HEK293T (cell line): ENCODE results near the gene CDH2.
A peak's percentile ranks its signal among the peaks of the same experiment; 100 is the strongest.

ENCODE experiments used
- CTCF ChIA-PET: fragments of 350-600 bp; formaldehyde crosslinking; extraction: SDS; loops from one replicate; lab custom pipeline; 2021; ENCODE audit warnings: antibody characterized with exemption, inconsistent platforms; lab: Yijun Ruan, JAX
- POLR2A ChIA-PET: fragments of 350-600 bp; formaldehyde crosslinking; extraction: SDS; loops from one replicate; lab custom pipeline; 2020; ENCODE audit warnings: antibody characterized with exemption, inconsistent platforms; lab: Yijun Ruan, JAX
- DNase-seq: peaks from one replicate; pipeline ENCODE4 v3.0.0; 2012; ENCODE audit warnings: mixed read lengths; ENCODE audit errors: extremely low spot score
- ARNT ChIP-seq: fragments of 450-650 bp; IDR thresholded peaks from 2 replicates; pipeline ENCODE4 v1.6.1; 2017; ENCODE audit warnings: mild to moderate bottlenecking
- BHLHE40 ChIP-seq: fragments of 450-650 bp; IDR thresholded peaks from 2 replicates; pipeline ENCODE4 v1.6.1; 2016; ENCODE audit warnings: mild to moderate bottlenecking, moderate library complexity, borderline replicate concordance
- CTBP1 ChIP-seq: fragments of 450-650 bp; IDR thresholded peaks from 2 replicates; pipeline ENCODE4 v1.6.1; 2016; ENCODE audit warnings: borderline replicate concordance
- ELF4 ChIP-seq: fragments of 450-650 bp; IDR thresholded peaks from 2 replicates; pipeline ENCODE4 v1.6.1; 2017; ENCODE audit warnings: antibody characterized with exemption
- FOXA1 ChIP-seq: fragments of 450-650 bp; IDR thresholded peaks from 2 replicates; pipeline ENCODE4 v1.6.1; 2016; ENCODE audit warnings: mild to moderate bottlenecking
- FOXK2 ChIP-seq: fragments of 450-650 bp; IDR thresholded peaks from 2 replicates; pipeline ENCODE4 v1.6.1; 2016; ENCODE audit warnings: mild to moderate bottlenecking
- FOXM1 ChIP-seq: fragments of 450-650 bp; IDR thresholded peaks from 2 replicates; pipeline ENCODE4 v1.6.1; 2017; ENCODE audit warnings: mild to moderate bottlenecking, borderline replicate concordance
- HDGF ChIP-seq: fragments of 450-650 bp; IDR thresholded peaks from 2 replicates; pipeline ENCODE4 v1.6.1; 2017; ENCODE audit warnings: antibody characterized with exemption, borderline replicate concordance
- L3MBTL2 ChIP-seq: fragments of 450-650 bp; conservative IDR thresholded peaks from 2 replicates; pipeline ENCODE4 v1.6.1; 2016; ENCODE audit warnings: mild to moderate bottlenecking
- LEF1 ChIP-seq: fragments of 450-650 bp; IDR thresholded peaks from 2 replicates; pipeline ENCODE4 v1.6.1; 2017; ENCODE audit warnings: mild to moderate bottlenecking, borderline replicate concordance
- NFRKB ChIP-seq: fragments of 450-650 bp; IDR thresholded peaks from 2 replicates; pipeline ENCODE4 v1.6.1; 2016; ENCODE audit warnings: mild to moderate bottlenecking, moderate library complexity
- SP1 ChIP-seq: fragments of 450-650 bp; IDR thresholded peaks from 2 replicates; pipeline ENCODE4 v1.6.1; 2017
- SUZ12 ChIP-seq: fragments of 450-650 bp; IDR thresholded peaks from 2 replicates; pipeline ENCODE4 v1.6.1; 2016; ENCODE audit warnings: mild to moderate bottlenecking
- TARDBP ChIP-seq: fragments of 450-650 bp; IDR thresholded peaks from 2 replicates; pipeline ENCODE4 v1.6.1; 2016
- ZNF384 ChIP-seq: fragments of 450-650 bp; IDR thresholded peaks from 2 replicates; pipeline ENCODE4 v1.6.1; 2016
- TF ChIP-seq, protein P1 (sequence below): fragments of 450-650 bp; IDR thresholded peaks from 2 replicates; pipeline ENCODE4 v1.6.1; 2016

Gene CDH2

DNA sequence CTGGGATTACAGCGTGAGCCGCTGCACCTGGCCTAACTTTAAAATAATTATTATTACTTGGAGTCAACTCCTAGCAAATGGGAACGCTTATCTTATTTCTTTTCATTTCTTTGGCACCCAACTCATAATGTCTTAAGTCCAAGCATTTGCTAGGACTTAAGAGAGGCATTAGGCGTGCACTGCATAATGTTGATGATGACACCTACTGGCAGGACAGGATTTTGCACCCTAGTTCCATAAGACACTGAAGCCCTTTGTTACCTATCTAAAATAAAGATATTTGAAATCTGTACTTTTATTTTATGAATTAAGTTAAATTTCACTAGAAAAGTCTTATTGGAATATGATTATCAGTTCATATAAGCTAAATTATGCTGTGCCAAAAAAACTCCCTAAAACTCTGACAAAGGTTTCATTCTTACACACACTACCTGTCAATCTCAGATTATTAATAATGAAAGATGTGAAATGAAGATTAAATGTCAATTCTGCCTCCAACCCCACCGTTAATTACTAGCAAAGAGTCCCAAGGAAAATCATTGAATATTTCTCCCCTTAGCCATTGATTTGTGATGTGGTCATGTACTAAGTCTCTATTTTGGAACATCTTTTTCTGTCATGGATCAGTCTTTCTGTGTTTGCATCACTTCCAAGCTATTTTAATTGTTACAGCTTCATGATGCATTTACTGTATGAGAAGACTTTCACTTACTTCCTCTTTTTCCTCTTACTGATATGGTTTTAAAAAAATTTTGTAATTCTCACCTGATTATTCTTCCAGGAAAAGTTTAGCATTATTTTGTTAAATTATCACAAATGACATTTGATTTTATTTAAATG, 12.7 kb upstream of the CDH2 start:
- peak; percentile 50 for DNase-seq
- TF ChIP-seq TARDBP (no peak), LEF1 (no peak)
- ChIA-PET CTCF (no interaction called here), POLR2A (no interaction called here)

DNA sequence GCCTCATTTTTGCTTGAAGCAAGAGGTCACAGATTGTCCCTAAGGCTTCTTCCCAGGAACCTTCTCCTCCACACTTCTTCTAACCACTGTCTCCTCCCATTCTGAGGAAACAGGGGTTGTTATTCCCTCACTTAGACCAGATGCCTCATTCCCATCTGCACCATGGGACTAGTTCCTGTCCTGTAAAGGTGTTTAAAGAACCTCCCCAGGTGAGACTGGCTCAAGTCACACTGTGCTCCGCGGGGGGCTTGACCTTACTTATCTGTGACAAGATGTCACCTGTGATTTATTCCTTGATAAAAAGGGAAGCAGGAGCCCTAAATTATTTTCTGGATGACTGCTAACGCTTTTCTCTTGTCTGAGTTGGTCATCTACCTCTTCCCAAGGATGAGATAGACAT, 8.2 kb upstream of the CDH2 start:
- ChIA-PET CTCF (no interaction called here), POLR2A (no interaction called here)
- no peak for TF ChIP-seq FOXK2
- TF ChIP-seq NFRKB = no peak
- TF ChIP-seq ARNT = no peak
- no peak for TF ChIP-seq FOXA1
- no peak for TF ChIP-seq CTBP1
- no peak for TF ChIP-seq ELF4
- TF ChIP-seq HDGF = no peak
- TF ChIP-seq L3MBTL2 = no peak
- TF ChIP-seq BHLHE40 = no peak
- TF ChIP-seq SUZ12 = no peak

DNA sequence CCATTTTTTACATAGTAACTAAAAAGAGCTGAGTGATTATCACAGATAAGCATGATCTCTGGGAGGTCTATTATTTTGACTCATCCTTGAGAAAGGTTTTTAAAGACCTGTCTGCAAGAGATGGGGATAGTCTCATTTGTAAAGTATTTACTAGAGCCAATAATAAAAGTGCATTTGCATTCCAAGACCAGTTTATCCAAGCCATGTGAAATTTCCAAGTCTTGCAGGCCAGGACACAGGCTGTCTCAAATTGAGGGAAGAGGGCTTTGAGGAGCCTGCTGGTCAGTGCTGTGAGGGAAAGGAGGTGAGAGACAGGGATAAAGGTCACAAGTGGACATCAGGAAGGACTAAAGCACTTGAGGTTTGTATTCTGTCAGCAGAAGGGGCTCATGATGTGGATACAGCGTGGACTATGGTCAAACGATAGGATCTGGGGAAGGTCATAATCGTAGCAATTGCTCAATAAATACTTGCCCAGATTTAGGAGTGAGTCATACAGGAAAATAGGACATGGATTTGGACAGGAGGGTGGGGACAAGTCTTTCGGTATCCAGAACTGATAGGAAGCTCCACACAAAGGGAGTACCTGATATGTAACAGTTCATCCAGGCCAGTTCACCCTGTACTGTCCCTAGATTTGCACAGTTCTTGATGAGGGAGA, 6.6 kb upstream of the CDH2 start:
- ChIA-PET CTCF (no interaction called here), POLR2A (no interaction called here)
- no peak for TF ChIP-seq BHLHE40
- no peak for TF ChIP-seq SP1
- TF ChIP-seq FOXA1 = no peak
- TF ChIP-seq ELF4 = no peak
- no peak for TF ChIP-seq ZNF384
- no peak for TF ChIP-seq FOXK2
- no peak for DNase-seq

More for the DNA sequence above, 8.2 kb upstream of the CDH2 start:
- DNase-seq = no peak

DNA sequence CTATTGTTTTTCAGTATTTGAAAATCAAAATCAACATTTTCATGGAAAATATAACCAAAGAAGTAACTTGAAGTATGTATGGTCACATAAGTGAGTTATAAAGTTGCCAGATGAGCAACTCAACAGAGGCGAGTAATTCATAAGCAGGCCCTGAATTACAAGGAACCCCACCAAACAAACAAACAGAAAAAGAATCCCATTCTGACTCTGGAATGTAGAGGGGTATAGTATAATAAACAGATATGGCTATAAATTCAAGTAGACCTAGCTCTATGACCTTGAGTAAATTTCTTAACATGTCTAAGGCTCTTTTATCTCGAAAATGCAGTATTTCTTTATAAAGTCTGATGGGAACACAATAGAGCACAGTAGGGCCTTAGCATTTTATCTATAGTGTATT, 4.7 kb upstream of the CDH2 start:
- ChIA-PET POLR2A (no interaction called here), CTCF (no interaction called here)
- TF ChIP-seq ELF4 = no peak
- no peak for TF ChIP-seq SP1
- TF ChIP-seq FOXK2 = no peak
- no peak for TF ChIP-seq FOXA1
- no peak for TF ChIP-seq BHLHE40
- TF ChIP-seq ZNF384 = no peak
- no peak for DNase-seq

DNA sequence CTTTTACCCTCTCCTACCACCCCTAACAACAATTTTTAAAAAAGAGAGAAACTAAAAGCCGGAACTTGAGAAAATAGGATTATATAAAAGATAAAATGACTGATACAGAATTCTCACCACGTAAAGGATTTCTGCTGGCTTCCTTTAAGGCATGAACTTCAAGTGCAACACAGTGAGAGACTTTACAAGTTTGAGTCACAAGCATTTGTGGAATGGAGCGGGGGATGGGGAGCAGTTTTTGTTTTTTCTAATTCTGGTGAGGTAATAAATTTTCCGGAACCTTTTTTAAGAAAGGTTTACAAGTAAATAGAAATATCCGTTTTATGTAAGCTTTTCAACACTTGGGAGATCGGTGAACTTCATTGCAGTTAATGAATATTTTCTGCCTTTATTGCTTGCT, 1.8 kb upstream of the CDH2 start:
- no peak for TF ChIP-seq CTBP1
- no peak for TF ChIP-seq LEF1
- TF ChIP-seq L3MBTL2 = no peak
- no peak for TF ChIP-seq FOXA1
- TF ChIP-seq SP1 = no peak
- TF ChIP-seq BHLHE40 = no peak
- no peak for TF ChIP-seq HDGF
- TF ChIP-seq SUZ12 = no peak
- TF ChIP-seq, protein P1, sequence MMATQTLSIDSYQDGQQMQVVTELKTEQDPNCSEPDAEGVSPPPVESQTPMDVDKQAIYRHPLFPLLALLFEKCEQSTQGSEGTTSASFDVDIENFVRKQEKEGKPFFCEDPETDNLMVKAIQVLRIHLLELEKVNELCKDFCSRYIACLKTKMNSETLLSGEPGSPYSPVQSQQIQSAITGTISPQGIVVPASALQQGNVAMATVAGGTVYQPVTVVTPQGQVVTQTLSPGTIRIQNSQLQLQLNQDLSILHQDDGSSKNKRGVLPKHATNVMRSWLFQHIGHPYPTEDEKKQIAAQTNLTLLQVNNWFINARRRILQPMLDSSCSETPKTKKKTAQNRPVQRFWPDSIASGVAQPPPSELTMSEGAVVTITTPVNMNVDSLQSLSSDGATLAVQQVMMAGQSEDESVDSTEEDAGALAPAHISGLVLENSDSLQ = no peak
- no peak for TF ChIP-seq ARNT
- TF ChIP-seq TARDBP = no peak
- no peak for TF ChIP-seq NFRKB
- no peak for TF ChIP-seq ELF4
- no peak for TF ChIP-seq ZNF384
- TF ChIP-seq FOXM1 = no peak
- no peak for TF ChIP-seq FOXK2
- CTCF ChIA-PET = no interaction called here

DNA sequence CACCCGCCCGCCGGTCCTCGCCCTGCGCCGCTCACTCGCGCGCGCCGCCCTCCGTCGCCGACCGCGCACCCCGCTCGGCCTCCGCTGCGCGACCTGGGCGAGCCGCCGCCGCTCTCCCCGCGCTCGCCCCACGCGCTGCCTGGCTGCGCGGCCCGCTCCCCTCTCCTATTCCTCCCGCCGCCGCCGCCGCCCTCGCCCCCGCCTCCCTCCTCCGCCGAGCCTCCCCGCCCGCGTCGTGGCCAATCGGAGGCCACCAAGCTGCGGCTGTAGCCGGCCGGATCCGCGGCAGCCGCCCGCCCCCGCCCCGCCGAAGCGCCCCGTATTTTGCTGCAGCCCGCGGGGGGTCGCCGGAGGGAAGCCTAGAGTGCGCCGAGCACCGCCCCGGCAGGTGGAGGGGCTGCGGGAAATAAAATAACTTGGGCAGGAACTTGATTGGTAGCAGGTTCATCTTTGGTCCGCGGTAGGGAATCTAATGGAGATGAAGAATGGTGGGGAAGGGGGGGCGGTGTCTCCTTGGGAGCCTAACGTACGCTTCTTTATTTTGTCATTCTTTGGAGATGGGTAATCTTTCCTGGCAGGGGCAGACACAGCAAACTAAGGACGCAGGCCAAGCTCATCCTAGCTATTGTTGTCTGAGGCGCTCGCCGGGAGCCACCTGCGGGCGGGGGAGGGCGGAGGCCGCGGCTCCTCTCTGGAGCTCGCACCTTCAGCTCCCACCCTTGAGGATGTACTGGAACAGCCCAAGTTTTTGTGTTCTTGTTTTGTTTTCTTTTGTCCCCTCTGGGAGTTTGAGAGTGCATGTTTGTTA, 1.1 kb upstream of the CDH2 start:
- TF ChIP-seq ELF4 (no peak), SUZ12 (no peak), LEF1 (no peak), NFRKB (no peak), ARNT (peak; percentile 42; the same call in 1 of the 2 replicates), ZNF384 (no peak), FOXA1 (no peak), FOXM1 (peak; percentile 10; the same call in 1 of the 2 replicates)
- peak; percentile 74 for DNase-seq
- ChIA-PET CTCF (no interaction called here), POLR2A (interaction anchor here (1.1 to 1.4 kb wide), 4 partner anchors 10 to 93 kb away, joined by 3 to 5 read pairs (median 3); no protein-coding TSS in a partner anchor)

More for the DNA sequence above, 1.8 kb upstream of the CDH2 start:
- DNase-seq = no peak
- POLR2A ChIA-PET = no interaction called here

DNA sequence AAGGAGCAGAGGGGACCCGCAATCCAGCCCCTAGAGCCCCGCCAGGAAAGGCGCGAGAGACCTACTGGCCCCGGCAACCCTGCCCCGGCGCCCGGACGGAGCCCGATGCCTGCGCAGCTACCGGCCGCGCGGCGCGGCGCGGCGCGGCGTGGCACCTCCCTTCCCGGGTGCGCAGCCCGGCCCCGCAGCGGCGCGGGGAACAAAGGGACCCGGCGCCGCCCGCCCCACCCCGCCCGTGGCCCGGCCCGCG, 307 bp downstream of the CDH2 start:
- peak; percentile 17 for DNase-seq
- ChIA-PET POLR2A (interaction anchor here (0.5 to 1.5 kb wide), 8 partner anchors 14 to 423 kb away, joined by 3 to 5 read pairs (median 3); no protein-coding TSS in a partner anchor), CTCF (no interaction called here)
- TF ChIP-seq HDGF (no peak), TARDBP (no peak), FOXA1 (no peak), NFRKB (no peak), ZNF384 (no peak), FOXK2 (no peak), L3MBTL2 (no peak), ELF4 (no peak), SP1 (no peak), ARNT (no peak), LEF1 (no peak), BHLHE40 (no peak), SUZ12 (no peak), CTBP1 (no peak), FOXM1 (no peak)
- TF ChIP-seq, protein P1 = no peak
